ENCODE data around the gene ATRNL1.

The ATRNL1 gene

GRCh38 chr10:115092258-115092554 lies 959 bp upstream of the ATRNL1 start:
- peaks cover 20 to 79% (median 40%) of the 10 kb centered on the region in 5 experiments for H3K27me3 ChIP-seq (replicated peaks in 2 of 5; ENCODE audit: control insufficient read depth in 4 of 5, insufficient read depth in 5 of 5, low read length in 4 of 5)
- POLR2A ChIA-PET: no interaction called here
- DNase-seq: peak in 2 of 3 donors; percentile 13 to 30
- H3K9me3 ChIP-seq (ENCODE audit: control extremely low read depth in 1 of 5, control insufficient read depth in 4 of 5, insufficient read depth in 2 of 5, low read depth in 1 of 5, low read length in 4 of 5): peaks cover 0 to 6% (median under 1%) of the 10 kb centered on the region in 5 experiments
- 0% methylated on average over 10 of the region's 10 CpGs for WGBS (ENCODE audit: insufficient coverage)
- no peaks in the 10 kb centered on the region for H3K36me3 ChIP-seq (ENCODE audit: control insufficient read depth in 4 of 4, insufficient read depth in 4 of 4, low read length in 3 of 4)
- H3K4me3 ChIP-seq (ENCODE audit: control insufficient read depth in 1 of 7, extremely low read depth in 1 of 7, insufficient read depth in 4 of 7, low read depth in 2 of 7, low read length in 6 of 7): peak overlapping the region in 5 of 7 experiments; percentile 47 to 74 (median 66)
- H3K4me1 ChIP-seq (ENCODE audit: control extremely low read depth in 1 of 4, control insufficient read depth in 4 of 4, insufficient read depth in 4 of 4, low read length in 3 of 4): peaks cover 0 to 20% (median 15%) of the 10 kb centered on the region in 4 experiments
- CTCF ChIA-PET: no interaction called here
- H3K27ac ChIP-seq (ENCODE audit: insufficient read depth in 1 of 2, low read depth in 1 of 2, low read length in 2 of 2, poor library complexity in 1 of 2, severe bottlenecking in 2 of 2): no peak overlapping the region

GRCh38 chr10:115092555-115093285 lies 445 bp upstream of the ATRNL1 start:
- ChIA-PET CTCF (no interaction called here), POLR2A (no interaction called here)
- peak; percentile 28 to 56 (median 50) for DNase-seq
- WGBS (ENCODE audit: insufficient coverage): 0% methylated on average over 51 of the region's 75 CpGs
- Histone ChIP-seq H3K4me1 (ENCODE audit: control extremely low read depth in 1 of 4, control insufficient read depth in 4 of 4, insufficient read depth in 4 of 4, low read length in 3 of 4) (peaks cover 0 to 20% (median 15%) of the 10 kb centered on the region in 4 experiments), H3K27ac (ENCODE audit: insufficient read depth in 1 of 2, low read depth in 1 of 2, low read length in 2 of 2, poor library complexity in 1 of 2, severe bottlenecking in 2 of 2) (no peak overlapping the region), H3K4me3 (ENCODE audit: control insufficient read depth in 1 of 7, extremely low read depth in 1 of 7, insufficient read depth in 4 of 7, low read depth in 2 of 7, low read length in 6 of 7) (peak overlapping the region; percentile 47 to 74 (median 66)), H3K9me3 (ENCODE audit: control extremely low read depth in 1 of 5, control insufficient read depth in 4 of 5, insufficient read depth in 2 of 5, low read depth in 1 of 5, low read length in 4 of 5) (peaks cover 0 to 3% (median 0%) of the 10 kb centered on the region in 5 experiments), H3K27me3 (replicated peaks in 2 of 5; ENCODE audit: control insufficient read depth in 4 of 5, insufficient read depth in 5 of 5, low read length in 4 of 5) (peaks cover 20 to 84% (median 41%) of the 10 kb centered on the region in 5 experiments), H3K36me3 (ENCODE audit: control insufficient read depth in 4 of 4, insufficient read depth in 4 of 4, low read length in 3 of 4) (no peaks in the 10 kb centered on the region)

GRCh38 chr10:115093776-115094408 lies 727 bp downstream of the ATRNL1 start:
- Histone ChIP-seq H3K9me3 (ENCODE audit: control extremely low read depth in 1 of 5, control insufficient read depth in 4 of 5, insufficient read depth in 2 of 5, low read depth in 1 of 5, low read length in 4 of 5) (peaks cover 0 to under 1% (median 0%) of the 10 kb centered on the region in 5 experiments), H3K27ac (ENCODE audit: insufficient read depth in 1 of 2, low read depth in 1 of 2, low read length in 2 of 2, poor library complexity in 1 of 2, severe bottlenecking in 2 of 2) (no peak overlapping the region), H3K36me3 (ENCODE audit: control insufficient read depth in 4 of 4, insufficient read depth in 4 of 4, low read length in 3 of 4) (no peaks in the 10 kb centered on the region), H3K27me3 (replicated peaks in 2 of 5; ENCODE audit: control insufficient read depth in 4 of 5, insufficient read depth in 5 of 5, low read length in 4 of 5) (peaks cover 20 to 78% (median 39%) of the 10 kb centered on the region in 5 experiments), H3K4me3 (ENCODE audit: control insufficient read depth in 1 of 7, extremely low read depth in 1 of 7, insufficient read depth in 4 of 7, low read depth in 2 of 7, low read length in 6 of 7) (peak overlapping the region; percentile 47 to 74 (median 66)), H3K4me1 (ENCODE audit: control extremely low read depth in 1 of 4, control insufficient read depth in 4 of 4, insufficient read depth in 4 of 4, low read length in 3 of 4) (peaks cover 0 to 20% (median 15%) of the 10 kb centered on the region in 4 experiments)
- ChIA-PET CTCF (interaction anchor here (0.9 kb wide), 1 partner anchor 216 kb away, joined by 3 read pairs; no protein-coding TSS in a partner anchor), POLR2A (interaction anchor here (0.5 kb wide), 1 partner anchor 225 kb away, joined by 3 read pairs; no protein-coding TSS in a partner anchor)
- peak in 1 of 3 donors; percentile 22 for DNase-seq
- WGBS (ENCODE audit: insufficient coverage): 2% methylated on average over 45 of the region's 61 CpGs

GRCh38 chr10:115094416-115095140 lies 1.4 kb downstream of the ATRNL1 start:
- peaks cover 0 to 20% (median 15%) of the 10 kb centered on the region in 4 experiments for H3K4me1 ChIP-seq (ENCODE audit: control extremely low read depth in 1 of 4, control insufficient read depth in 4 of 4, insufficient read depth in 4 of 4, low read length in 3 of 4)
- ChIA-PET POLR2A (interaction anchor here (0.5 kb wide), 1 partner anchor 226 kb away, joined by 3 read pairs; no protein-coding TSS in a partner anchor), CTCF (interaction anchor here (0.7 to 0.9 kb wide), 2 partner anchors 10 to 217 kb away, joined by 3 read pairs; no protein-coding TSS in a partner anchor)
- WGBS (ENCODE audit: insufficient coverage): 52% methylated on average over 10 of the region's 12 CpGs
- H3K9me3 ChIP-seq (ENCODE audit: control extremely low read depth in 1 of 5, control insufficient read depth in 4 of 5, insufficient read depth in 2 of 5, low read depth in 1 of 5, low read length in 4 of 5): no peaks in the 10 kb centered on the region
- H3K27ac ChIP-seq (ENCODE audit: insufficient read depth in 1 of 2, low read depth in 1 of 2, low read length in 2 of 2, poor library complexity in 1 of 2, severe bottlenecking in 2 of 2): no peak overlapping the region
- DNase-seq: peak in 2 of 3 donors; percentile 14 to 15
- H3K36me3 ChIP-seq (ENCODE audit: control insufficient read depth in 4 of 4, insufficient read depth in 4 of 4, low read length in 3 of 4): no peaks in the 10 kb centered on the region
- H3K4me3 ChIP-seq (ENCODE audit: control insufficient read depth in 1 of 7, extremely low read depth in 1 of 7, insufficient read depth in 4 of 7, low read depth in 2 of 7, low read length in 6 of 7): no peak overlapping the region
- peaks cover 20 to 74% (median 35%) of the 10 kb centered on the region in 5 experiments for H3K27me3 ChIP-seq (replicated peaks in 2 of 5; ENCODE audit: control insufficient read depth in 4 of 5, insufficient read depth in 5 of 5, low read length in 4 of 5)

- 75% methylated on average over 2 of the region's 2 CpGs for WGBS (ENCODE audit: insufficient coverage)
- H3K4me3 ChIP-seq (ENCODE audit: control insufficient read depth in 1 of 7, extremely low read depth in 1 of 7, insufficient read depth in 4 of 7, low read depth in 2 of 7, low read length in 6 of 7): no peak overlapping the region
- peaks cover 21 to 68% (median 33%) of the 10 kb centered on the region in 5 experiments for H3K27me3 ChIP-seq (replicated peaks in 2 of 5; ENCODE audit: control insufficient read depth in 4 of 5, insufficient read depth in 5 of 5, low read length in 4 of 5)
- H3K36me3 ChIP-seq (ENCODE audit: control insufficient read depth in 4 of 4, insufficient read depth in 4 of 4, low read length in 3 of 4): no peaks in the 10 kb centered on the region
- no peak overlapping the region for H3K27ac ChIP-seq (ENCODE audit: insufficient read depth in 1 of 2, low read depth in 1 of 2, low read length in 2 of 2, poor library complexity in 1 of 2, severe bottlenecking in 2 of 2)
- ChIA-PET POLR2A (no interaction called here), CTCF (no interaction called here)
- DNase-seq: peak in 1 of 3 donors; percentile 8
- H3K4me1 ChIP-seq (ENCODE audit: control extremely low read depth in 1 of 4, control insufficient read depth in 4 of 4, insufficient read depth in 4 of 4, low read length in 3 of 4): peaks cover 0 to 20% (median 15%) of the 10 kb centered on the region in 4 experiments
- no peaks in the 10 kb centered on the region for H3K9me3 ChIP-seq (ENCODE audit: control extremely low read depth in 1 of 5, control insufficient read depth in 4 of 5, insufficient read depth in 2 of 5, low read depth in 1 of 5, low read length in 4 of 5)
Measured at GRCh38 chr10:115095758-115096157, 2.6 kb downstream of the ATRNL1 start.

- H3K4me3 ChIP-seq (ENCODE audit: control insufficient read depth in 1 of 7, extremely low read depth in 1 of 7, insufficient read depth in 4 of 7, low read depth in 2 of 7, low read length in 6 of 7): no peak overlapping the region
- H3K27ac ChIP-seq (ENCODE audit: insufficient read depth in 1 of 2, low read depth in 1 of 2, low read length in 2 of 2, poor library complexity in 1 of 2, severe bottlenecking in 2 of 2): no peak overlapping the region
- peaks cover 0 to 11% (median 2%) of the 10 kb centered on the region in 5 experiments for H3K27me3 ChIP-seq (replicated peaks in 2 of 5; ENCODE audit: control insufficient read depth in 4 of 5, insufficient read depth in 5 of 5, low read length in 4 of 5)
- no peak for DNase-seq
- POLR2A ChIA-PET: no interaction called here
- no peaks in the 10 kb centered on the region for H3K4me1 ChIP-seq (ENCODE audit: control extremely low read depth in 1 of 4, control insufficient read depth in 4 of 4, insufficient read depth in 4 of 4, low read length in 3 of 4)
- CTCF ChIA-PET: no interaction called here
- H3K9me3 ChIP-seq (ENCODE audit: control extremely low read depth in 1 of 5, control insufficient read depth in 4 of 5, insufficient read depth in 2 of 5, low read depth in 1 of 5, low read length in 4 of 5): peaks cover 0 to 16% (median 5%) of the 10 kb centered on the region in 5 experiments
- H3K36me3 ChIP-seq (ENCODE audit: control insufficient read depth in 4 of 4, insufficient read depth in 4 of 4, low read length in 3 of 4): no peaks in the 10 kb centered on the region
- WGBS (ENCODE audit: insufficient coverage): no CpG with 5 or more reads among the region's 1 CpG
Measured at GRCh38 chr10:115103700-115104099, 10.5 kb downstream of the ATRNL1 start.

All from common myeloid progenitor, CD34-positive (primary cell).